Measurements from ENCODE around the gene PTRH1. TPM values are rescaled to one million over a fixed set of nuclear protein-coding genes. Genes with fewer than 3 reads are reported as not detected.

The PTRH1 gene, protein sequence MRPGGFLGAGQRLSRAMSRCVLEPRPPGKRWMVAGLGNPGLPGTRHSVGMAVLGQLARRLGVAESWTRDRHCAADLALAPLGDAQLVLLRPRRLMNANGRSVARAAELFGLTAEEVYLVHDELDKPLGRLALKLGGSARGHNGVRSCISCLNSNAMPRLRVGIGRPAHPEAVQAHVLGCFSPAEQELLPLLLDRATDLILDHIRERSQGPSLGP
- total RNA-seq (2022; extraction: Qiagen RNA extraction): 12.5 to 21.0 TPM (median 19.8 TPM) in 5 replicates

DNA sequence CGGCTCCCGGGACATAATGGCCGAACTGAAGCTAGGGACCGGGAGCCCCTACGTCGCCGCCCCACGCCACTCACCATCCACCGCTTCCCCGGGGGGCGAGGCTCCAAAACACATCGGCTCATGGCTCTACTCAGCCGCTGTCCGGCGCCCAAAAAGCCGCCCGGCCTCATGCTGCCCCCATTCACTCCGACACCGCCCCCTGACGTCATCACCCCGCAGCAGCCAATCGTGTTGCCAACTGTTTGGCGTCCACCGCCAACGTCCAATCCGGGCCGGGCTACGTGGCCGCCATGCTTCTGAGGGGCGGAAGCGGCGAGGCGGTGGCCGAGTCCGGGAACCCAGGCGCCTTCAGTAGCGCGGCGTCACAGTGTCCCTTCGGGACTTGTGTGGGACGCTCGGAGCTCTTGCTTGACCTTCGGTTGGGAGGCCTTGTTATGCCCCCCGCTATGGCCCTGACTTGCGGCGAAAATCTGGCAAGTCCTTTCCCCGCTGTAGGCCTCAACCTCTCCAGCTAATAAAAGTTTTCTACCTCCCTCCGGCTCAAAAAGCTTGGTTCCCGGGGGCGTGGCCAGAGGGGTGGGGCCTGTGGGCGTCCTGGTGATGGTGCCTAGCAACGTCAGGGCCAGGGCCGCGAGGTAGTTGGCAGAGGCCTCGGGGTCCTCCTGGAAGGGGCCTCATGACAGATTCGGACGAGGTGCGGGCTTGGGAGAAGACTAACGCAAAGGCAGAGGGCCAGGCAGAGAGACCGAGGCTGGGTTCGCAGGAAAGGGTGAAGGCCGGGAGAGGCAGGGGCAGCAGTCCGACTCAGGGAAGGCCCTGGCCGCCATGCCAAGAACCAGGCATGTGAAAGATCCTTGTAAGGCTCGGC, at the start of gene PTRH1, which contains the start of gene TTC16:
PTRH1 (minus strand) TSS at position 194 of the 868 bp plus-strand sequence; CDS start at position 170, 24 bp downstream.
TTC16 (plus strand) TSS at position 610 of the 868 bp plus-strand sequence; CDS start at position 677, 67 bp downstream.

GRCh38 chr9:127734747-127735529, 19.5 kb upstream of the PTRH1 start, which contains the start of gene TOR2A:
TSS of gene TOR2A (minus strand) at chr9:127735294. CDS start at chr9:127735270, 24 bp downstream.

DNA sequence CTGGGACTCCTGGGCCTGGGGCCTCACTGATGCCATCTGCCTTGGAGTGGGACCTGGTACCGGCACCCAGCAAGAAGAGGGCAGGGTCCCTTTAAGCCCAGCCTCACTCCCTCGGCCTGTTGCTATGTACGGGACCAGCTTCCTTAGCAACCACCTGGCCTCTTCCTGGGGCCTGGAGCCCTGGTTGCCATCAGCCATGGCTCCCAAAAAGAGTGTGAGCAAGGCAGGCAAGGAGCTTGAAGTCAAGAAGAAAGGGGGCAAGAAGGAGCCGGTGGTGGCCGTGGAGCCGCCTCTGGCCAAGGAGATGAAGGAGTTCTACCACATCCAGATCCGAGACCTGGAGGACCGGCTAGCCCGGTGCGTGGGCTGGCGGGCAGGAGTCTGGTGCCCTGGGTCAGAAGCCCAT, 8.6 kb downstream of the PTRH1 start, which contains the start of gene CFAP157:
CFAP157 (plus strand) TSS at position 153 of the 406 bp plus-strand sequence; CDS start at position 197, 44 bp downstream.

Other genes starting within 250 kb of the PTRH1 start
- gene STXBP1, start 103.4 kb downstream of the PTRH1 start, total RNA-seq (2022; extraction: Qiagen RNA extraction): 14.2 to 18.4 TPM (median 17.9 TPM) in 5 replicates
- gene CFAP157, start 8.7 kb downstream of the PTRH1 start, total RNA-seq (2022; extraction: Qiagen RNA extraction): 0.03 to 0.08 TPM (median 0.05 TPM) in 5 replicates
- gene TTC16, start 416 bp upstream of the PTRH1 start, total RNA-seq (2022; extraction: Qiagen RNA extraction): 0.03 to 0.12 TPM (median 0.03 TPM) in 4 of 5 replicates, not detected in the other
- 12.6 to 17.9 TPM (median 15.7 TPM) in 5 replicates for gene TOR2A, start 19.6 kb upstream of the PTRH1 start, total RNA-seq (2022; extraction: Qiagen RNA extraction)
- 0.09 to 0.24 TPM (median 0.12 TPM) in 3 of 5 replicates, not detected in the others for gene SH2D3C, start 63.0 kb upstream of the PTRH1 start, total RNA-seq (2022; extraction: Qiagen RNA extraction)
- gene CDK9, start 70.4 kb upstream of the PTRH1 start, total RNA-seq (2022; extraction: Qiagen RNA extraction): 42.8 to 54.4 TPM (median 45.7 TPM) in 5 replicates
- gene FPGS, start 87.2 kb upstream of the PTRH1 start, total RNA-seq (2022; extraction: Qiagen RNA extraction): 45.9 to 52.3 TPM (median 49.1 TPM) in 5 replicates
- 0.09 to 0.15 TPM (median 0.12 TPM) in 5 replicates for gene ENG, start 139.0 kb upstream of the PTRH1 start, total RNA-seq (2022; extraction: Qiagen RNA extraction)
- 44.0 to 77.7 TPM (median 73.1 TPM) in 5 replicates for gene AK1, start 162.0 kb upstream of the PTRH1 start, total RNA-seq (2022; extraction: Qiagen RNA extraction)
- 18.3 to 23.7 TPM (median 21.6 TPM) in 5 replicates for gene ST6GALNAC6, start 183.9 kb upstream of the PTRH1 start, total RNA-seq (2022; extraction: Qiagen RNA extraction)
- gene ST6GALNAC4, start 201.4 kb upstream of the PTRH1 start, total RNA-seq (2022; extraction: Qiagen RNA extraction): 13.9 to 17.2 TPM (median 16.3 TPM) in 5 replicates
- gene PIP5KL1, start 215.1 kb upstream of the PTRH1 start, total RNA-seq (2022; extraction: Qiagen RNA extraction): 1.5 to 2.1 TPM (median 1.6 TPM) in 5 replicates
- gene DPM2, start 222.2 kb upstream of the PTRH1 start, total RNA-seq (2022; extraction: Qiagen RNA extraction): 35.2 to 42.8 TPM (median 42.5 TPM) in 5 replicates